Measurements from ENCODE around the gene SBF2.

The SBF2 gene

GRCh38 chr11:9875399-9875798, 418.6 kb downstream of the SBF2 start:
- DNase-seq (ENCODE audit: low read depth) = no peak
- no peak for TF ChIP-seq MYC (IDR thresholded peaks at IDR 0.05; ENCODE audit: low read depth, low read length)
- no peak for TF ChIP-seq POLR2A (IDR thresholded peaks at IDR 0.05; ENCODE audit: extremely low read depth, insufficient read length)
- TF ChIP-seq MAX (IDR thresholded peaks at IDR 0.05; ENCODE audit: low read depth, low read length) = no peak
- no peak for TF ChIP-seq CTCF (IDR thresholded peaks at IDR 0.05; ENCODE audit: low read depth, low read length)
- H3K4me3 ChIP-seq (ENCODE audit: low read depth, low read length) = no peak overlapping the region

GRCh38 chr11:9874466-9874865, 419.6 kb downstream of the SBF2 start:
- DNase-seq (ENCODE audit: low read depth) = no peak
- TF ChIP-seq MYC (IDR thresholded peaks at IDR 0.05; ENCODE audit: low read depth, low read length) (no peak), POLR2A (IDR thresholded peaks at IDR 0.05; ENCODE audit: extremely low read depth, insufficient read length) (no peak), CTCF (IDR thresholded peaks at IDR 0.05; ENCODE audit: low read depth, low read length) (no peak), MAX (IDR thresholded peaks at IDR 0.05; ENCODE audit: low read depth, low read length) (no peak)
- no peak overlapping the region for H3K4me3 ChIP-seq (ENCODE audit: low read depth, low read length)

GRCh38 chr11:9868641-9869040, 425.4 kb downstream of the SBF2 start:
- TF ChIP-seq CTCF (IDR thresholded peaks at IDR 0.05; ENCODE audit: low read depth, low read length) (no peak), MYC (IDR thresholded peaks at IDR 0.05; ENCODE audit: low read depth, low read length) (no peak), POLR2A (IDR thresholded peaks at IDR 0.05; ENCODE audit: extremely low read depth, insufficient read length) (no peak), MAX (IDR thresholded peaks at IDR 0.05; ENCODE audit: low read depth, low read length) (no peak)
- no peak for DNase-seq (ENCODE audit: low read depth)
- no peak overlapping the region for H3K4me3 ChIP-seq (ENCODE audit: low read depth, low read length)

- TF ChIP-seq POLR2A (IDR thresholded peaks at IDR 0.05; ENCODE audit: extremely low read depth, insufficient read length) (no peak), CTCF (IDR thresholded peaks at IDR 0.05; ENCODE audit: low read depth, low read length) (no peak), MYC (IDR thresholded peaks at IDR 0.05; ENCODE audit: low read depth, low read length) (no peak), MAX (IDR thresholded peaks at IDR 0.05; ENCODE audit: low read depth, low read length) (no peak)
- H3K4me3 ChIP-seq (ENCODE audit: low read depth, low read length) = no peak overlapping the region
- DNase-seq (ENCODE audit: low read depth) = peak; percentile 61
Observed at GRCh38 chr11:9862981-9863380, 431.0 kb downstream of the SBF2 start.

- TF ChIP-seq MYC (IDR thresholded peaks at IDR 0.05; ENCODE audit: low read depth, low read length) (peak; percentile 26), MAX (IDR thresholded peaks at IDR 0.05; ENCODE audit: low read depth, low read length) (peak; percentile 55; the same call in 1 of the 2 replicates), CTCF (IDR thresholded peaks at IDR 0.05; ENCODE audit: low read depth, low read length) (peak; percentile 73), POLR2A (IDR thresholded peaks at IDR 0.05; ENCODE audit: extremely low read depth, insufficient read length) (no peak)
- DNase-seq (ENCODE audit: low read depth) = peak; percentile 81
- H3K4me3 ChIP-seq (ENCODE audit: low read depth, low read length) = no peak overlapping the region
Observed at GRCh38 chr11:9861860-9862725, 431.9 kb downstream of the SBF2 start.
